GM10266 (cell line): ENCODE data around the gene VAPB.
"Not testable (repeated sequence)": the region's sequence is repeated elsewhere in the genome, so short reads cannot be mapped to it uniquely, and the experiment has no call there.

Experiments used
- DNase-seq: peaks from one replicate; pipeline ENCODE4 v3.0.0; 2012; ENCODE audit errors: extremely low spot score
- CTCF ChIP-seq: IDR thresholded peaks from 2 replicates; pipeline ENCODE4 v1.5.1; 2012; ENCODE audit warnings: mild to moderate bottlenecking, low read depth; ENCODE audit not compliant: control insufficient read depth, insufficient read depth; ENCODE audit errors: missing control alignments

Gene VAPB

GRCh38 chr20:58417438-58417837 lies 28.4 kb downstream of the VAPB start:
- TF ChIP-seq CTCF: no peak
- no peak for DNase-seq

- no peak for TF ChIP-seq CTCF
- no peak for DNase-seq
These were observed 30.1 kb downstream of the VAPB start for GRCh38 chr20:58418949-58419748.

- DNase-seq: no peak
- no peak for TF ChIP-seq CTCF
These were observed 31.9 kb downstream of the VAPB start for GRCh38 chr20:58420798-58421496.

GRCh38 chr20:58421497-58421850 lies 32.4 kb downstream of the VAPB start:
- TF ChIP-seq CTCF: no peak
- DNase-seq: no peak

- no peak for DNase-seq
- no peak for TF ChIP-seq CTCF
These were observed 35.4 kb downstream of the VAPB start for GRCh38 chr20:58424218-58424969.

- DNase-seq: not testable (repeated sequence)
These were observed 38.5 kb downstream of the VAPB start for GRCh38 chr20:58427571-58427970.

GRCh38 chr20:58428364-58428763 lies 39.3 kb downstream of the VAPB start:
- no peak for TF ChIP-seq CTCF
- no peak for DNase-seq
